Measurements from ENCODE around the gene DNAJA2.

The DNAJA2 gene

DNA sequence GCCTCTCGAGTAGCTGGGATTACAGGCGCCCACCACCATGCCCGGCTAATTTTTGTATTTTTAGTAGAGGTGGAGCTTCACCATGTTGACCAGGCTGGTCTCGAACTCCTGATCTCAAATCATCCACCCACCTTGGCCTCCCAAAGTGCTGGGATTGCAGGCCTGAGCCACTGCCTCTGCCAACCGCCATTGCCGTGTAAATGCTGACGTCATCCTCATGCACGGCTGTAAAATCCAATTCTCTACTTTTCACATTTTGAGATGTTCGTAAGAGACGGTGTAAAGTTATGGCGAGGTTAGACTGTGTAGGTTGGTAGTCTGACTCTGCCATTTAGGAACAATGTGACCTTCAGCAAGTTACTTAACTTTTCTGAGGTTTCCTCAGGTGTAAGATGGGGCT lies 1.7 kb upstream of the DNAJA2 start:
- TF ChIP-seq, protein P1, sequence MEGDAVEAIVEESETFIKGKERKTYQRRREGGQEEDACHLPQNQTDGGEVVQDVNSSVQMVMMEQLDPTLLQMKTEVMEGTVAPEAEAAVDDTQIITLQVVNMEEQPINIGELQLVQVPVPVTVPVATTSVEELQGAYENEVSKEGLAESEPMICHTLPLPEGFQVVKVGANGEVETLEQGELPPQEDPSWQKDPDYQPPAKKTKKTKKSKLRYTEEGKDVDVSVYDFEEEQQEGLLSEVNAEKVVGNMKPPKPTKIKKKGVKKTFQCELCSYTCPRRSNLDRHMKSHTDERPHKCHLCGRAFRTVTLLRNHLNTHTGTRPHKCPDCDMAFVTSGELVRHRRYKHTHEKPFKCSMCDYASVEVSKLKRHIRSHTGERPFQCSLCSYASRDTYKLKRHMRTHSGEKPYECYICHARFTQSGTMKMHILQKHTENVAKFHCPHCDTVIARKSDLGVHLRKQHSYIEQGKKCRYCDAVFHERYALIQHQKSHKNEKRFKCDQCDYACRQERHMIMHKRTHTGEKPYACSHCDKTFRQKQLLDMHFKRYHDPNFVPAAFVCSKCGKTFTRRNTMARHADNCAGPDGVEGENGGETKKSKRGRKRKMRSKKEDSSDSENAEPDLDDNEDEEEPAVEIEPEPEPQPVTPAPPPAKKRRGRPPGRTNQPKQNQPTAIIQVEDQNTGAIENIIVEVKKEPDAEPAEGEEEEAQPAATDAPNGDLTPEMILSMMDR (IDR thresholded peaks at IDR 0.05; ENCODE audit: low read depth, low read length), result no peak
- no peak overlapping the region for H3K4me3 ChIP-seq (ENCODE audit: low read depth, low read length)

DNA sequence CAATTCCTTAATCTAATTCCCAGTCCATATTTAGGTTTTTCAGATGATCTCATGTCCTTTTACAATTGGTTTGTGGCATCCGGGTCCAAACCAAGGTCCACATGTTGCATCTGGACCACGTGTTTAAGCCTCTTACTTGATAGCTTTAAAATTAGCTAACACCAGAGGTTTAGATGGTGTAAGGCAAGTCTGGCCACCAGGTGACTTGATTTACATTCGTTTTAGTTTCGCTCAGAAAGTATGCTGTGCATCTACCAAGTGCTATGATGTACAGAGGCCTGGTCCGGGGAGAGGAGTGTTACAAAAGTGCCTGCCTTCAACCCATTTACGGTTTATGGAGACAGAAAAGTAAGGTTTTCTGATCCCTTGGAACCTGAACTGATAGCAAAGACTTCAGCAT lies 878 bp upstream of the DNAJA2 start:
- TF ChIP-seq, protein P1 (IDR thresholded peaks at IDR 0.05; ENCODE audit: low read depth, low read length), result no peak
- H3K4me3 ChIP-seq (ENCODE audit: low read depth, low read length), result peak overlapping the region; percentile 84

DNA sequence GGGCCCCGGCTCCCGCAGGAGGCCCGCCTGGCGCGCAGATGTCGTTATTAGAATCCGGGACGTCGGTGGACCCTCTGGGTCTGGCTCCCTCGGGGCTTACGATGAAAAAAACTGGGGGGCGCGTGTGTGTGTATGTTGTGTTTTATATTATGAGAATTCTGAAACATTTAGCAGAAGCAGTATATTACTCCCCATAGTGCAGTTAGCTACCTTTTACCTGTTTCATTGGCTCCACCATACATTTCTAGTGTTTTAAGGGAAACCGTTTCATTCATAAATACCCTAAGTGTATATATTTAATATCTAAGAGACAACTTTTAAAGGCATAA lies 486 bp upstream of the DNAJA2 start:
- peak overlapping the region; percentile 84 for H3K4me3 ChIP-seq (ENCODE audit: low read depth, low read length)
- TF ChIP-seq, protein P1 (IDR thresholded peaks at IDR 0.05; ENCODE audit: low read depth, low read length), result no peak

DNA sequence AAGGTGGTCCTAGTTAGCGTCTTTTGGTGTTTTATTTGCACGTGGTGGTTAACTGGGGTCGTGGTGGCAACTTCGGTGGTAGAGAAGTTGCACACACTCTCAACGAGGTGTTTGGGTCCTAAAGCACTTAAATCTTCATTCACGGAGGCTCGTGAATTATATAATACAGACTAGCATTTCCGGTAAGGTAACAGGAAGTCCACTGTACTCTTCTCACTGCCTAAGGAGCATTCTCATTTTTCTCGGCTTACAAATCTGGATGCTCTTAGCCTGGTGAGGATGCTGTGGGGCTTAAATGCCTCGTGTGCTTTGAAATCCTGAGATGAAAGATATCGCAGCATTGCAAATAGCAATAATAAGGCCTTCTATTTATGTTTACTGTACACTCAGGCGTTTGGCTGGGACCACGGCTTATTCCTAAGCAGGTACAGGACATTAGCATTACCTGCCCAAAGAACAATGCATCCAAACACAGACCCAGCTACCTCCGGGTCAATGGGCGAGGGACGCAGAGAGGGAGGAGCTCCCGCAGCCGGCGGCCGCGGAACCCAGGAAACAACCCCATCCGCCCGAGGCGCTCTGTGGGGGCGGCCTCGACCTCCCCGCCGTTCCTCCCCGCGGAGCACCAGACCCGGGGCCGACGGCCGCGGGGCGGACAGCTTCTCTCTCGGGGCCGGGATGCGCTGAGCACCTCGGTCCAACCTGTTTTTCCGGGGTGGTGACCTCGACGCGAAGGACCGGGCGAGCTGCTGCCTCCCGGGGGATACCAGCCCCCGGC lies 856 bp downstream of the DNAJA2 start:
- TF ChIP-seq, protein P1 (IDR thresholded peaks at IDR 0.05; ENCODE audit: low read depth, low read length), result no peak
- peak overlapping the region; percentile 84 for H3K4me3 ChIP-seq (ENCODE audit: low read depth, low read length)

DNA sequence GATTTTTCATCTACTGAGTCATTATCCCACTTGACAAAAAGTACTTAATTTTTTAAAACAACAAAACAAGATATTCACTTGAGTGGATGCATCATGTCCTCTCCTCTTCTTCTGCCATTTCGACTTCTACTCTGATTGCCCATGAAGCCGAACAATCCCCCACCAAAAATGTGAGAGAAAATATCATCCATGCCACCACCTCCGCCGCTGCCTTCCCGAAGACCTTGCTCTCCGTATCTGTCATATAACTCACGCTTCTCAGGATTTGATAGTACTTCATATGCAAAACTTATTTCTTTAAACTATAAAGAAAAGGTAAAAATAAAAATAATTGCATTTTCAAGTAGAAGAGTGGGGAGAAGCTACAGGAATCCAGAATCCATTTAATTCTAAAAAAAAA lies 2.2 kb downstream of the DNAJA2 start:
- TF ChIP-seq, protein P1 (IDR thresholded peaks at IDR 0.05; ENCODE audit: low read depth, low read length), result no peak
- no peak overlapping the region for H3K4me3 ChIP-seq (ENCODE audit: low read depth, low read length)

DNA sequence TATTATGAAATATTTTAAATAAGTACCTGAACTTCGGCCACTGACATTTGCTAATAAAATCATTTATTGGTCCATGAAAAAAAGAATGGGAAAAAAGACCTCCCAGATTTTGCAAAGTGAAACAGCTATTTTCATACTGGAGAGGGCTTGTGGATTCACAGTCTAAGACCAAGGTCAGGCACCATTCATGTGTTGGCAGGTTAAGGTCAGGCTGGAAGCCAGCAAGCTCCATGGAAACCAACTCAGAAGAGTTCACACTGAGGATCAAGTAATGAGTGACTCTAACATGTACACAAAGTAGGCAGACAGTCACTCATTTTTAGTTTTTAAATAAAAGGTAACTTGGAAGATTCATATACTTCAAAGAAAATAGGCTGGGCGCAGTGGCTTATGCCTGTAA lies 3.4 kb downstream of the DNAJA2 start:
- TF ChIP-seq, protein P1 (IDR thresholded peaks at IDR 0.05; ENCODE audit: low read depth, low read length), result no peak
- H3K4me3 ChIP-seq (ENCODE audit: low read depth, low read length), result no peak overlapping the region

DNA sequence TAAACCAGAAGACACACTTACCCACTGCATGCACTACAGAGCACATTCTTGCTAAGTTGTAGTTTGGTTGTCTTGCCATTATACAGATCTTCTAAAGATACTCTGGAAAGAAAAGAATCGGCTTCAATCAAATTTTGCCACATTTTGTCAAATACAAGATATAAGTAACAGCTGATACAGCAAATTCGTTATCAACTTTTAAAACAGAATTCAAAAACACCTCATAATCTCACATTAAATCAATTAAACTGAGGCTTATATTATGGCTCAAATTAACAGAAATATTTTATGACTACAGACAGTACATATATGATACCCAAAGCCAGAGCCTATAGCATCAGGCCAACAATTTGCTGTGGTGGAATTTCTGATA lies 5.4 kb downstream of the DNAJA2 start:
- TF ChIP-seq, protein P1 (IDR thresholded peaks at IDR 0.05; ENCODE audit: low read depth, low read length), result no peak
- no peak overlapping the region for H3K4me3 ChIP-seq (ENCODE audit: low read depth, low read length)
